HG02588 (cell line): ENCODE measurements around the gene LRBA.
"Not testable (repeated sequence)": the region's sequence is repeated elsewhere in the genome, so short reads cannot be mapped to it uniquely, and the experiment has no call there.

Experiments
- ATAC-seq: cut with Tn5 transposase; IDR thresholded peaks from one replicate; pipeline ENCODE4 v1.9.1; 2021; ENCODE audit warnings: mild to moderate bottlenecking, moderate library complexity; ENCODE audit not compliant: unreplicated experiment

Gene LRBA, protein sequence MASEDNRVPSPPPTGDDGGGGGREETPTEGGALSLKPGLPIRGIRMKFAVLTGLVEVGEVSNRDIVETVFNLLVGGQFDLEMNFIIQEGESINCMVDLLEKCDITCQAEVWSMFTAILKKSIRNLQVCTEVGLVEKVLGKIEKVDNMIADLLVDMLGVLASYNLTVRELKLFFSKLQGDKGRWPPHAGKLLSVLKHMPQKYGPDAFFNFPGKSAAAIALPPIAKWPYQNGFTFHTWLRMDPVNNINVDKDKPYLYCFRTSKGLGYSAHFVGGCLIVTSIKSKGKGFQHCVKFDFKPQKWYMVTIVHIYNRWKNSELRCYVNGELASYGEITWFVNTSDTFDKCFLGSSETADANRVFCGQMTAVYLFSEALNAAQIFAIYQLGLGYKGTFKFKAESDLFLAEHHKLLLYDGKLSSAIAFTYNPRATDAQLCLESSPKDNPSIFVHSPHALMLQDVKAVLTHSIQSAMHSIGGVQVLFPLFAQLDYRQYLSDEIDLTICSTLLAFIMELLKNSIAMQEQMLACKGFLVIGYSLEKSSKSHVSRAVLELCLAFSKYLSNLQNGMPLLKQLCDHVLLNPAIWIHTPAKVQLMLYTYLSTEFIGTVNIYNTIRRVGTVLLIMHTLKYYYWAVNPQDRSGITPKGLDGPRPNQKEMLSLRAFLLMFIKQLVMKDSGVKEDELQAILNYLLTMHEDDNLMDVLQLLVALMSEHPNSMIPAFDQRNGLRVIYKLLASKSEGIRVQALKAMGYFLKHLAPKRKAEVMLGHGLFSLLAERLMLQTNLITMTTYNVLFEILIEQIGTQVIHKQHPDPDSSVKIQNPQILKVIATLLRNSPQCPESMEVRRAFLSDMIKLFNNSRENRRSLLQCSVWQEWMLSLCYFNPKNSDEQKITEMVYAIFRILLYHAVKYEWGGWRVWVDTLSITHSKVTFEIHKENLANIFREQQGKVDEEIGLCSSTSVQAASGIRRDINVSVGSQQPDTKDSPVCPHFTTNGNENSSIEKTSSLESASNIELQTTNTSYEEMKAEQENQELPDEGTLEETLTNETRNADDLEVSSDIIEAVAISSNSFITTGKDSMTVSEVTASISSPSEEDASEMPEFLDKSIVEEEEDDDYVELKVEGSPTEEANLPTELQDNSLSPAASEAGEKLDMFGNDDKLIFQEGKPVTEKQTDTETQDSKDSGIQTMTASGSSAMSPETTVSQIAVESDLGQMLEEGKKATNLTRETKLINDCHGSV (N-terminal part only)

DNA sequence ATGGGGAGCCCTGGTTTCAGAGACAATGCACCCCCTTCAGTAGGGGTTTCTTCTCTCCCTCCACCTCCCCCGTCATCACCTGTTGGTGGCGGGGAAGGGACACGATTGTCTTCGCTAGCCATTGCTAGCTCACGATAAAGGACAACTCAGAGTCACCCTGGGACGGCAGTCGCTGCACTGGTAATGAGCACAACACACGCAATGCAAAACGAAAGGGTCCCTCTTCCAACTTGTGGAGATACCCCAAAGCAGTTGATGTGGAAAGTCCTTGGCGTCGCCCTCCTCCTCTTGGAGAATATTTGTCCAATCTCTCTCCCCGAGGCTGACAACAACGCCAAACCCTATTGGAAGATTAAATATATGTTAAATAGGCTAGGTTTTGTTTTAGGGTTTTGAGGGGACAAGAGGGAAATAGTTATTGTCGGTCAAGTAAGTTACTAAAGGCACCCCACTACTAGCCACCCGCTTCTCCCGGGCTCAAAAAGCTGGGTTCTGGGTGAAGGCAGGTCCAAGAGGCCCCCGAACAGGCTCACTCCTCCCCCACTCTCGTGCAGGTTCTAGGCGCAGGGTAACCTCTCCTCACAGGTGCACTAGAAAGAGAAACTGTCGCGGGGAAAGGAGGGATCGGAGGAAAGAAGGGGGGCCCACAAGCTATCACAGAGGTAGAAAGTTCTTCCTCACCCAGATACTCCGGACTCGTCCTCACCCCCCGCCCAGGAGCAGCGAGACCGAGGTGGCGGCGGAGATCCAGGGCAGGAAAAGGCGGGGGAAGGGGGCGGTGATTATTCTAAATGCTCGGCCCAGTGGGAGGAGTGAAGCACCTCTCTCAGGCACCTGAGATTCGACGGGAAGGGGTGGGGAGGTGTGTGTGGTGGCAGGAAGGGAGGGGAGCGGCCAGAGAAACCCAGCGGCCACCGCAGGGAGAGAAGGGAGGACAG, at the start of gene LRBA:
Gene LRBA, minus strand, starts transcription at position 764 of the 938 bp plus-strand sequence. Its CDS starts 642 bp downstream, at position 122.
- peak; percentile 67 for ATAC-seq

DNA sequence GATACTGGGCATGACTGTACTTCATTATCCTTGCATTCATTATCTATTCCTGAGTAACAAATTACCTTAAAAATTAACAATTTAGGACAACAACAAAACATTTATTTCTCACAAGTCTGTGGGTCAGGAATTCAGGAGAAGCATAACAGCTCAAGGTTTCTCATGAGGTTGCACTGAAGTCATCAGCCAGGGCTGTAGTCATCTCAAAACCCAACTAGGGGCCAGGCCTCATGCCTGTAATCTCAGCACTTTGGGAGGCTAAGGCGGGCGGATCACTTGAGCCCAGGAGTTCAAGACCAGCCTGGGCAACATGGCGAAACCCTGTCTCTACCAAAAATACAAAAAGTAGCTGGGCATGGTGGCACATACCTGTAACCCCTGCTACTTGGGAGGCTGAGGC, 48.1 kb upstream of the LRBA start:
- ATAC-seq: not testable (repeated sequence)

DNA sequence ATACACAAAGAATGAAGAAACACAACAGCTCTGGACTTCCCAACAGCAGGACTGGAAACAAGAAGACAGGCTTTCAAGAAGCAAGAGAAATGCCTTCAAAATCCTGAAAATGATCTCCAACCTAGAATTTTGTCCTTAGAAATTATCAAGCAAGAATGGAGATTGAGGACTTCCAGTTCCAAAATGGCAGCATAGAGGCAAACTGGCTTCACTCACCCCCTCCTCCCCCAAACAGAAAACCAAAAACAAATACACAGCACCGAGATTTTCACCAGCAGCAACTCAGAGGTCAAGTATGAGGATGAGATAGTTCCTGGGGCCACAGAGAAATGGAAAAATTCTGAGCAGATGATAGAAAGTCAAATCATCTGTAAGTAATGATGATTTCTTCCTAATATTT, 40.5 kb upstream of the LRBA start:
- ATAC-seq: no peak

DNA sequence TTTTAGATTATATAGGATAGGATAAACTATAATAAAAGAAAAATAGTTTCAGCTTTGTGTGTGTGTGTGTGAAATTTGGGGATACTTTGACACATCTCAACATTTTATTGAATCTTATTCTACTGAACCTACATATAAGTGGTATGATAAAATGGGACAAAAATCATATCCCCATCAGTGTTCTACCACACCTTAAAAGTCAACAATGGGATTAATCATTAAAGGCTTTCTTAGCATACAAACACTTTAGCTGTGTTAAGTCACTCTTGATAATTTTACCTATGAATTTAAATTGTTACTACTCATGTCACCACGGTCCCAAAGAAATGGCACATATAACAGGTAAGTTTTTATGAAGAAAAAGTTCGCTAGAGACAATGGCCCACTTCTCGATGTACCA, 37.7 kb upstream of the LRBA start:
- ATAC-seq: no peak

- ATAC-seq: no peak
These were observed 34.4 kb upstream of the LRBA start for GRCh38 chr4:151049430-151049884.

DNA sequence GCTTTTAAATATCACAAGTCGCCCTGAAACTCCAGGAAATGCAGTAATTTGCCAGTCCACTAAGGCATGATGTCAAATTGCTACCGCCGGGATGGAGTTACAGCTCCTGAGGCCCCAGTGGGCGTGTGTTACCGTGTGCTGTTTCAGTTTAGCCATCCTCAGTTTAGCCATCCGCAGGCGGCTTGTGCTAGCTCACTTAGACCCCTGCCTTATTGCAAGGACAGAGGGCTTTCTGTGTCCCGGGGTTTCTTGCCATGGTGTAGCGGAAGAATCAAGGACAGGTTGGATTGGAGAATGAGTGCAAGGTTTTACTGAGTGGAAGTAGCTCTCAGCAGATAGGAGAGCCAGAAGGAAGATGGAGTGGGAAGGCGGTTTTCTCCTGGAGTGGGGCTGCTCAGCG, 33.8 kb upstream of the LRBA start:
- ATAC-seq: no peak

DNA sequence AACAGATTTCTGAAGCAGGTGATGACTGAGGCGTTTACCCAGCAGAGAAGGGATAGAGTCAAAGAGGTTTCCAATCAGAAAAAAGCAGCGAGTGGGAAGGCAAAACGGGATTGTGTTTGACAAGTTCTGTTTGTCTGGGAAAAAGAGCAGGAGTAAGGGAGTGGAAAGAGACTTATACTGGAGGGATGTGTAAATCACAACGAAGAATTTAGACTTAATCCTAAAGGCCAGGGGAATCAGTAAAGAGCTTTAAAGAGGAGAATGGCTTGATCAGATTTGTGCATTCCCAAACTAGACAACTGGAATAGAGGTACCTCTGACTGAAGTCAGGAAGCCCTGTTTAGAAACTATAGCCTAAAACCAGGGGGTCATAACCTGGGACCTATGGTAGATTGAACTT, 31.5 kb upstream of the LRBA start:
- ATAC-seq: no peak

GRCh38 chr4:151045907-151046306, 30.8 kb upstream of the LRBA start:
- no peak for ATAC-seq

DNA sequence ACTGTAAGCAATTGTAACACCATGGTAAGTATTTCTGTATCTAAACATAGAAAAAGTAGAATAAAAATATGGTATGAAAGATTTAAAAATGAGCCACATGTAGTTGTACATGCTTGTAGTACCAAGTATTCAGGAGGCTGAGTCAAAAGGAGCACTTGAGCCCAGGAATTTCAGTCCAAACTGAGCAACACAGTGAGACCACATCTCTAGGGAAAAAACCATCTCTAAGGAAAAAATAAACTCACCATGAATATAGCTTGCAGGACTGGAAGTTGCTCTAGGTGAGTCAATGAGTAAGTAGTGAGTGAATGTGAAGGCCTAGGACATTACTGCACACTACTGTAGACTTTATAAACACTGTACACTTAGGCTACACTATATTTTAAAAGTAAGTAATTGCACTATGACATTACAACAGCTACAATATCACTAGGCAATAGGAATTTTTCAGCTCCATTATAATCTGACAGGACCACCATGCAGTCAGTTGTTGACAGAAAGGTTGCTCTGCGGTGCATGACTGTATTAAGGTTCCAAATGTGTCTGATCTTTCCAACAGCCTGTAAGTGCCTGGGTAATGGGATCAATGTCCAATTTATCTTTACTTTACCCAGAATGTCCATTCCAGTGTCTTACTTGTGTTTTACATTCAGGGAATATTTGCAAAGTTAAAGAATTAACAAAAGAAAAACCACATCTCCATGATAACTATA, 28.9 kb upstream of the LRBA start:
- no peak for ATAC-seq

DNA sequence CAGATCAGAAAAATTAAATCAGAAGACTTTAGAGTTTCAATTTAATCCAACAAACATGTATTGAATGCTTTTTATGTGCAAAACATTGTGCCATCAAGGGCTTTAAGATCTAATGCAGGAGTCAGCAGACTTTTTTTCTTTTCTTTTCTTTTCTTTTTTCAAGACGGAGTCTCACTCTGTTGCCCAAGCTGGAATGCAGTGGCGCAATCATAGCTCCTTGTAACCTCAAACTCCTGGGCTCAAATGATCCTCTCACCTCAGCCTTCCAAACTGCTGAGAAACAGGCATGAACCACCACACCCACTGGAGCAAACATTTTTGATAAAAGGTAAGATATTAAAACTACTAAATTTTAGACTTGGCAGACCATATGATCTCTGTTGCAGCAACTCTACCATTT, 24.6 kb upstream of the LRBA start:
- no peak for ATAC-seq

- no peak for ATAC-seq
These were observed 23.5 kb upstream of the LRBA start for GRCh38 chr4:151038452-151039157.

GRCh38 chr4:151035911-151036310, 20.8 kb upstream of the LRBA start:
- ATAC-seq: no peak

- ATAC-seq: no peak
These were observed 20.2 kb upstream of the LRBA start for GRCh38 chr4:151035328-151035727.

DNA sequence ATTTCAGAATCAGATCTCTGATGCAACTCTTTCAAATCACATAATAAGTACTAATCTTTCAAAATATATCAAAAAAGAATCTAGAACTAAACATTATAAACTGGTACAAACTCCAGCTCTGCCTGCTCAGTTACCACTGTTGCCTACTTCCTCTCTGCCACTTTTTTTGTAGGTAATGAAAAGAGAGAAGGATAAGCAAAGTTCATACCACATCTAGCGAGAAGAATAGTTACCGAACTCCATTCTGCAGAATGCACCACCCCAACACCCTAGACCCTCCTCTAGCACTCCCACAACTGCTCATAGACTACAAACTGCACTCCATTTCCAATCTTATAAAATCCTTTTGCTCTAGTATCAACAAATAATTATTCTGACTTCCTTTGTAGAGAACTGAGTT, 19.7 kb upstream of the LRBA start:
- no peak for ATAC-seq

GRCh38 chr4:151031831-151032605, 16.9 kb upstream of the LRBA start:
- peak; percentile 62 for ATAC-seq

DNA sequence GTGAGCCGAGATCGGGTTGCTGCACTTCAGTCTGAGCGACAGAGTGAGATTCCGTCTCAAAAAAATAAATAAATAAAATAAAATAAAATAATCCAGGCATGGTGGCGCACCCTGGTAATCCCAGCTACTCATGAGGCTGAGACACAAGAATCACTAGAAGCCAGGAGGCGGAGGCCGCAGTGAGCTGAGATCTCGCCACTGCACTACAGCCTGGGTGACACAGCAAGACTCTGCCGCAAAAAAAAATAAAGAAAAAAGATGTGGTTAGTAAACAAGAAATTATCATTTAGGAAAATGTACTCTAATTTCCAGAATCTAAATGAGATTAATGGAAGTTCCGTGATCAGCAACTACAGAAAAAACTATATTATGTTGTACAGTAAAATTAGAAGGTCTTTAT, 14.5 kb upstream of the LRBA start:
- no peak for ATAC-seq

- not testable (repeated sequence) for ATAC-seq
These were observed 13.9 kb upstream of the LRBA start for GRCh38 chr4:151029006-151029405.

DNA sequence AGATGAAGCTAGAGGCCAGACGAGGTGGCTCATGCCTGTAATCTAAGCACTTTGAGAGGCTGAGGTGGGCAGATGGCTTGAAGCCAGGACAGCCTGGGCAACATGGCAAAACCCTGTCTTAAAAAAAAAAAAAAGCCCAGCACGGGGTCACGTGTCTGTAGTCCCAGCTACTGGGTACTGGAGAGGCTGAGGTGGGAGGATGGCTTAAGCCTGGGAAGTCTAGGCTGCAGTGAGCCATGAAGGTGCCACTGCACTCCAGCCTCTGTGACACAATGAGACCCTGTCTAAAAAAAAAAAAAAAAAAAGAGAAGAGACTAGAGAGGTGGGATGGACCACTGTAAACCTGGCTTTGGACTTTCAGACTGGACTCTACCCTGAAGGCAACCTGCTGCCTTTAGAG, 10.7 kb upstream of the LRBA start:
- no peak for ATAC-seq
